SK-N-SH (cell line): Measurements from ENCODE around the gene ITGA8. TPM values are rescaled to one million over a fixed set of nuclear protein-coding genes. Genes with fewer than 3 reads are reported as not detected.

Source experiments
- CTCF ChIA-PET: fragments of 300-600, 350-600 bp; formaldehyde crosslinking; extraction: SDS; loops from one replicate; lab custom pipeline; 2021; lab: Yijun Ruan, JAX
- POLR2A ChIA-PET: fragments of 350-600 bp; sonication (Branson Sonifier 250); formaldehyde crosslinking; extraction: SDS; loops from one replicate; lab custom pipeline; 2020; ENCODE audit warnings: antibody characterized with exemption, inconsistent platforms; lab: Yijun Ruan, JAX
- DNase-seq: peaks from one replicate; pipeline ENCODE4 v3.0.0; 2012
- H2AFZ ChIP-seq: fragments of 200-600 bp; sonication (generic); 2 replicates; pipeline ENCODE4 v1.8.1; 2016; ENCODE audit warnings: antibody characterized with exemption, mild to moderate bottlenecking, low read depth
- H3F3A ChIP-seq: fragments of 200-600 bp; sonication (generic); replicated peaks from 2 replicates; pipeline ENCODE3; 2016; ENCODE audit warnings: antibody characterized with exemption, mild to moderate bottlenecking; ENCODE audit not compliant: insufficient read depth
- H3K27ac ChIP-seq, 2 experiments: fragments of 200-500 bp in 1 of 2; fragments of 200-600 bp in 1 of 2; sonication (Bioruptor generic) in 1 of 2; sonication (generic), shearing (Covaris generic) in 1 of 2; 2 replicates each; pipeline versions ENCODE4 v1.5.1 to v1.6.1; 2014 to 2016; ENCODE audit warnings: low read depth in 2 of 2, inconsistent platforms in 1 of 2, low read length in 1 of 2, mild to moderate bottlenecking in 1 of 2, mixed read lengths in 1 of 2
- H3K27me3 ChIP-seq: fragments of 200-600 bp; sonication (generic), shearing (Covaris generic); 2 replicates; pipeline ENCODE4 v1.6.1; 2016; ENCODE audit warnings: mixed run types; ENCODE audit not compliant: insufficient read depth
- H3K36me3 ChIP-seq, 2 experiments: fragments of 200-500 bp in 1 of 2; fragments of 200-600 bp in 1 of 2; sonication (Bioruptor generic) in 1 of 2; sonication (generic) in 1 of 2; replicated peaks in 1 of 2; 2 replicates each; pipeline versions ENCODE3 to v1.5.1; 2014 to 2016; ENCODE audit warnings: low read length in 1 of 2, mild to moderate bottlenecking in 1 of 2; ENCODE audit not compliant: insufficient read depth in 2 of 2, control insufficient read depth in 1 of 2
- H3K4me1 ChIP-seq, 2 experiments: fragments of 200-500 bp in 1 of 2; fragments of 200-600 bp in 1 of 2; sonication (Bioruptor generic) in 1 of 2; sonication (generic), shearing (Covaris generic) in 1 of 2; 2 replicates each; pipeline versions ENCODE4 v1.5.1 to v1.6.1; 2014 to 2016; ENCODE audit warnings: low read depth in 1 of 2, low read length in 1 of 2, mixed run types in 1 of 2; ENCODE audit not compliant: insufficient read depth in 2 of 2, control insufficient read depth in 1 of 2
- H3K4me2 ChIP-seq: fragments of 200-600 bp; sonication (generic), shearing (Covaris generic); 2 replicates; pipeline ENCODE4 v1.6.1; 2017; ENCODE audit warnings: mixed run types
- H3K4me3 ChIP-seq, 2 experiments: fragments of 200-500 bp in 1 of 2; fragments of 200-600 bp in 1 of 2; sonication (Bioruptor generic) in 1 of 2; sonication (generic), shearing (Covaris generic) in 1 of 2; 2 replicates each; pipeline versions ENCODE4 v1.5.1 to v1.8.1; 2014 to 2016; ENCODE audit warnings: low read depth in 2 of 2, inconsistent platforms in 1 of 2, low read length in 1 of 2, mild to moderate bottlenecking in 1 of 2, mixed read lengths in 1 of 2, moderate library complexity in 1 of 2
- H3K79me2 ChIP-seq: fragments of 200-600 bp; sonication (generic); 2 replicates; pipeline ENCODE4 v1.8.1; 2017; ENCODE audit warnings: mild to moderate bottlenecking; ENCODE audit not compliant: insufficient read depth
- H3K9ac ChIP-seq: fragments of 200-600 bp; sonication (generic); 2 replicates; pipeline ENCODE4 v1.6.1; 2017; ENCODE audit warnings: mixed run types
- H3K9me2 ChIP-seq: fragments of 200-600 bp; sonication (generic); 2 replicates; pipeline ENCODE4 v1.6.1; 2017; ENCODE audit warnings: mixed run types
- H3K9me3 ChIP-seq: fragments of 200-600 bp; sonication (generic); 2 replicates; pipeline ENCODE4 v1.6.1; 2017; ENCODE audit warnings: mixed run types, mild to moderate bottlenecking, moderate library complexity
- H4K20me1 ChIP-seq: fragments of 200-600 bp; sonication (generic); 2 replicates; pipeline ENCODE4 v1.6.1; 2017; ENCODE audit warnings: mild to moderate bottlenecking, mixed run types; ENCODE audit not compliant: insufficient read depth
- CHD2 ChIP-seq: fragments of 150-350 bp; IDR thresholded peaks from 2 replicates; pipeline ENCODE4 v1.6.1; 2018; ENCODE audit warnings: low read length; ENCODE audit not compliant: partially characterized antibody
- CTCF ChIP-seq: fragments of 200-600 bp; sonication (generic); IDR thresholded peaks from 2 replicates; pipeline ENCODE4 v1.6.1; 2017; ENCODE audit warnings: antibody characterized with exemption, mild to moderate bottlenecking, moderate library complexity
- ELF1 ChIP-seq: IDR thresholded peaks from 2 replicates; pipeline ENCODE4 v1.4.0; 2012
- FOSL2 ChIP-seq: IDR thresholded peaks from 2 replicates; pipeline ENCODE4 v1.4.0; 2012; ENCODE audit warnings: low read depth, mild to moderate bottlenecking, moderate library complexity, borderline replicate concordance
- FOXJ3 ChIP-seq: sonication (generic); formaldehyde crosslinking; IDR thresholded peaks from 2 replicates; pipeline ENCODE4 v1.5.1; 2020; ENCODE audit warnings: mild to moderate bottlenecking, missing genetic modification reagents
- FOXM1 ChIP-seq: IDR thresholded peaks from 2 replicates; pipeline ENCODE4 v1.4.0; 2012; ENCODE audit warnings: low read depth, mild to moderate bottlenecking
- GABPA ChIP-seq: IDR thresholded peaks from 2 replicates; pipeline ENCODE4 v1.4.0; 2012; ENCODE audit warnings: low read depth, mild to moderate bottlenecking
- GATA2 ChIP-seq: sonication (generic); formaldehyde crosslinking; IDR thresholded peaks from 2 replicates; pipeline ENCODE4 v1.5.0; 2020; ENCODE audit warnings: mild to moderate bottlenecking, missing genetic modification reagents
- MAX ChIP-seq: IDR thresholded peaks from 2 replicates; pipeline ENCODE4 v1.4.0; 2012; ENCODE audit warnings: low read depth
- MXI1 ChIP-seq: IDR thresholded peaks from 2 replicates; pipeline ENCODE4 v1.6.1; 2012; ENCODE audit warnings: mild to moderate bottlenecking, low read depth, low read length, improper control_type of control experiment
- NFIC ChIP-seq: IDR thresholded peaks from 2 replicates; pipeline ENCODE4 v1.4.0; 2012; ENCODE audit warnings: borderline replicate concordance
- RCOR1 ChIP-seq: fragments of 150-350 bp; IDR thresholded peaks from 2 replicates; pipeline ENCODE4 v1.6.1; 2017; ENCODE audit warnings: antibody characterized with exemption, low read length
- RFX5 ChIP-seq: IDR thresholded peaks from 2 replicates; pipeline ENCODE4 v1.6.1; 2012; ENCODE audit warnings: mild to moderate bottlenecking, improper control_type of control experiment, low read length
- RXRA ChIP-seq: IDR thresholded peaks from 2 replicates; pipeline ENCODE4 v1.4.0; 2012; ENCODE audit warnings: low read depth, mild to moderate bottlenecking, borderline replicate concordance
- SIN3A ChIP-seq: IDR thresholded peaks from 2 replicates; pipeline ENCODE4 v1.6.1; 2012; ENCODE audit warnings: low read depth, mild to moderate bottlenecking, low read length, moderate library complexity, borderline replicate concordance
- TAF1 ChIP-seq: IDR thresholded peaks from 2 replicates; pipeline ENCODE4 v1.6.1; 2012; ENCODE audit warnings: low read depth, mild to moderate bottlenecking, low read length, moderate library complexity, borderline replicate concordance
- TCF12 ChIP-seq: IDR thresholded peaks from 2 replicates; pipeline ENCODE4 v1.4.0; 2012
- TEAD4 ChIP-seq: IDR thresholded peaks from 2 replicates; pipeline ENCODE4 v1.4.0; 2012; ENCODE audit warnings: mild to moderate bottlenecking, borderline replicate concordance; ENCODE audit not compliant: insufficient read depth
- USF1 ChIP-seq: IDR thresholded peaks from 2 replicates; pipeline ENCODE4 v1.4.0; 2012; ENCODE audit warnings: low read depth, borderline replicate concordance
- USF2 ChIP-seq: fragments of 150-350 bp; IDR thresholded peaks from 2 replicates; pipeline ENCODE4 v1.6.1; 2017; ENCODE audit warnings: antibody characterized with exemption, low read length, low read depth, borderline replicate concordance
- WGBS: methylation state at CpG from one replicate; pipeline ENCODE4 v1.1.6; 2017; ENCODE audit warnings: low lambda C conversion rate; 5-methylcytosine and 5-hydroxymethylcytosine counted together
- polyA plus RNA-seq, 3 experiments: library from polyadenylated mRNA; depleted of rRNA; stranded (reverse); fragments of >200 nt; gene quantifications; 2 replicates each; pipeline ENCODE4 v1.2.3, GENCODE V29; 2012

Gene ITGA8
- polyA plus RNA-seq, 1 of the 3 experiments (the other 2 are of a cell fraction), result not detected

GRCh38 chr10:15605740-15606369, 113.9 kb downstream of the ITGA8 start:
- H3K36me3 ChIP-seq, result no peaks in the 10 kb centered on the region
- H3K79me2 ChIP-seq, result no peaks in the 10 kb centered on the region
- H4K20me1 ChIP-seq, result no peaks in the 10 kb centered on the region
- no peak overlapping the region for H2AFZ ChIP-seq
- 29% methylated on average over 6 of the region's 6 CpGs for WGBS
- DNase-seq, result no peak
- H3K9me2 ChIP-seq, result no peaks in the 10 kb centered on the region
- no peak overlapping the region for H3K27ac ChIP-seq
- ChIA-PET CTCF (no interaction called here), POLR2A (no interaction called here)
- H3K9me3 ChIP-seq, result no peaks in the 10 kb centered on the region
- H3K9ac ChIP-seq, result no peak overlapping the region
- H3K4me2 ChIP-seq, result no peak overlapping the region
- no peaks in the 10 kb centered on the region for H3K27me3 ChIP-seq
- H3K4me3 ChIP-seq, result no peak overlapping the region
- no peaks in the 10 kb centered on the region for H3F3A ChIP-seq
- H3K4me1 ChIP-seq, result peaks cover 0 to 7% of the 10 kb centered on the region in 2 experiments; a peak in 1 of 4 replicates
- TF ChIP-seq TAF1 (no peak), CTCF (no peak), RXRA (no peak), USF2 (no peak)

- Histone ChIP-seq H2AFZ (no peak overlapping the region), H3K9ac (no peak overlapping the region), H4K20me1 (no peaks in the 10 kb centered on the region), H3K9me2 (no peaks in the 10 kb centered on the region), H3K36me3 (no peaks in the 10 kb centered on the region), H3K4me3 (no peak overlapping the region), H3K27ac (no peak overlapping the region), H3K27me3 (no peaks in the 10 kb centered on the region; the same call in 1 of the 2 replicates), H3K4me2 (no peak overlapping the region), H3K79me2 (no peaks in the 10 kb centered on the region), H3K9me3 (no peaks in the 10 kb centered on the region), H3K4me1 (no peaks in the 10 kb centered on the region), H3F3A (no peaks in the 10 kb centered on the region)
- 1% methylated on average over 3 of the region's 3 CpGs for WGBS
- CTCF ChIA-PET, result interaction anchor here (0.8 kb wide), 1 partner anchor 18 kb away, joined by 3 read pairs; no protein-coding TSS in a partner anchor
- no peak for DNase-seq
- POLR2A ChIA-PET, result no interaction called here
- TF ChIP-seq RCOR1, result no peak
- TF ChIP-seq TCF12, result no peak
- no peak for TF ChIP-seq RFX5
- TF ChIP-seq FOXJ3, result no peak
- no peak for TF ChIP-seq RXRA
- TF ChIP-seq FOSL2, result no peak
- TF ChIP-seq MAX, result no peak
- no peak for TF ChIP-seq MXI1
- no peak for TF ChIP-seq GABPA
- no peak for TF ChIP-seq USF2
- no peak for TF ChIP-seq SIN3A
- TF ChIP-seq GATA2 (CRISPR knock-in tag), result no peak
- TF ChIP-seq FOXM1, result no peak
- no peak for TF ChIP-seq CTCF
- no peak for TF ChIP-seq CHD2
- TF ChIP-seq USF1, result no peak
- no peak for TF ChIP-seq NFIC
- TF ChIP-seq ELF1, result no peak
- TF ChIP-seq TEAD4, result no peak
Measured at GRCh38 chr10:15603446-15604011, 116.2 kb downstream of the ITGA8 start.
